MCF 10A (cell line): ENCODE measurements around the gene OR2H1. TPM values are rescaled to one million over a fixed set of nuclear protein-coding genes. Genes with fewer than 3 reads are reported as not detected.
"Not testable (repeated sequence)": the region's sequence is repeated elsewhere in the genome, so short reads cannot be mapped to it uniquely, and the experiment has no call there.

Source experiments
- BruUV-seq: library from RNA; stranded (reverse); fragments of 400-500 nt; replicated peaks from 2 replicates; lab custom pipeline; 2021; lab: Mats Ljungman, UMichigan
- CTCF ChIA-PET: fragments of 300-600 bp; sonication (Branson Sonifier 250); formaldehyde crosslinking; extraction: SDS; loops from one replicate; lab custom pipeline; 2021; ENCODE audit warnings: antibody characterized with exemption, inconsistent platforms; lab: Yijun Ruan, JAX
- POLR2A ChIA-PET: fragments of 300-600, 350-650 bp; sonication (Branson Sonifier 250); formaldehyde crosslinking; extraction: SDS; loops from one replicate; lab custom pipeline; 2020; ENCODE audit warnings: antibody characterized with exemption, inconsistent platforms; lab: Yijun Ruan, JAX
- DNase-seq: peaks from one replicate; pipeline ENCODE4 v3.0.0-alpha.2; 2018; ENCODE audit not compliant: unreplicated experiment
- H3K27ac Mint-ChIP-seq: one replicate; pipeline ENCODE4 v1.8.0; 2022; ENCODE audit warnings: mild to moderate bottlenecking, low read depth, mixed read lengths; ENCODE audit not compliant: unreplicated experiment
- H3K27me3 Mint-ChIP-seq: one replicate; pipeline ENCODE4 v1.8.0; 2022; ENCODE audit warnings: mixed read lengths; ENCODE audit not compliant: insufficient read depth, unreplicated experiment
- H3K36me3 Mint-ChIP-seq: one replicate; pipeline ENCODE4 v1.8.0; 2022; ENCODE audit warnings: mild to moderate bottlenecking, moderate library complexity, mixed read lengths; ENCODE audit not compliant: insufficient read depth, unreplicated experiment
- H3K4me1 Mint-ChIP-seq: one replicate; pipeline ENCODE4 v1.8.0; 2022; ENCODE audit warnings: mixed read lengths; ENCODE audit not compliant: insufficient read depth, unreplicated experiment
- H3K4me3 Mint-ChIP-seq: one replicate; pipeline ENCODE4 v1.8.0; 2022; ENCODE audit warnings: mild to moderate bottlenecking, moderate library complexity, mixed read lengths; ENCODE audit not compliant: unreplicated experiment
- H3K9me3 Mint-ChIP-seq: one replicate; pipeline ENCODE4 v1.8.0; 2022; ENCODE audit warnings: mixed read lengths; ENCODE audit not compliant: unreplicated experiment
- intact Hi-C: fragments of 100-400 bp; cut with micrococcal nuclease; formaldehyde crosslinking; loops from 2 replicates; pipeline ENCODE4 v1.14.1; 2022
- total RNA-seq: library from RNA; stranded (reverse); gene quantifications from 2 replicates; pipeline ENCODE4 v1.2.3, GENCODE V29; 2022
- TF ChIP-seq, protein P1 (sequence below): fragments of 200-600 bp; IDR thresholded peaks from one replicate; pipeline ENCODE4 v1.8.0; 2022; ENCODE audit warnings: antibody characterized with exemption, mild to moderate bottlenecking; ENCODE audit not compliant: unreplicated experiment

OR2H1 gene
- total RNA-seq, 1 experiment from 2014 or later: not detected

DNA sequence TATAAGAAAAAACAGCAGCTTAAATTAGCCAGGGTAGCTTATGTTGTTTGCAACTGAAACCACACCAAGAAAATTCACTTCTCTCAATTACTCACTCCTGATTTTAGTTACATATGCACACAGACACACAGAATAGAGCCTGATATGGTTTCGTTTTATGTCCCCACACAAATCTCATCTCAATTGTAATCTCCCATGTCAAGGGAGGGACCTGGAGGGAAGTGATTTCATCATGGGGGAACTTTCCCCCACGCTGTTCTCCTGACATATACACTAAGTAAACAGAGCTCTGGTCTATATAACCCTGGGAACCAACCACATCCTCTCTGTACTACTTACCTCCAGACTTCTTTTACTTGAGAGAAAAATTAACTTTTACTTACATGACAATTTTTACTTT, 32.4 kb upstream of the OR2H1 start:
- Mint-ChIP-seq H3K36me3 (no peaks in the 10 kb centered on the region), H3K27ac (no peak overlapping the region), H3K27me3 (peaks cover 87% of the 10 kb centered on the region), H3K9me3 (no peaks in the 10 kb centered on the region), H3K4me1 (no peaks in the 10 kb centered on the region), H3K4me3 (no peak overlapping the region)
- TF ChIP-seq, protein P1, sequence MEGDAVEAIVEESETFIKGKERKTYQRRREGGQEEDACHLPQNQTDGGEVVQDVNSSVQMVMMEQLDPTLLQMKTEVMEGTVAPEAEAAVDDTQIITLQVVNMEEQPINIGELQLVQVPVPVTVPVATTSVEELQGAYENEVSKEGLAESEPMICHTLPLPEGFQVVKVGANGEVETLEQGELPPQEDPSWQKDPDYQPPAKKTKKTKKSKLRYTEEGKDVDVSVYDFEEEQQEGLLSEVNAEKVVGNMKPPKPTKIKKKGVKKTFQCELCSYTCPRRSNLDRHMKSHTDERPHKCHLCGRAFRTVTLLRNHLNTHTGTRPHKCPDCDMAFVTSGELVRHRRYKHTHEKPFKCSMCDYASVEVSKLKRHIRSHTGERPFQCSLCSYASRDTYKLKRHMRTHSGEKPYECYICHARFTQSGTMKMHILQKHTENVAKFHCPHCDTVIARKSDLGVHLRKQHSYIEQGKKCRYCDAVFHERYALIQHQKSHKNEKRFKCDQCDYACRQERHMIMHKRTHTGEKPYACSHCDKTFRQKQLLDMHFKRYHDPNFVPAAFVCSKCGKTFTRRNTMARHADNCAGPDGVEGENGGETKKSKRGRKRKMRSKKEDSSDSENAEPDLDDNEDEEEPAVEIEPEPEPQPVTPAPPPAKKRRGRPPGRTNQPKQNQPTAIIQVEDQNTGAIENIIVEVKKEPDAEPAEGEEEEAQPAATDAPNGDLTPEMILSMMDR: no peak
- POLR2A ChIA-PET: interaction anchor here (1.1 kb wide), 1 partner anchor 8 kb away, joined by 3 read pairs; no protein-coding TSS in a partner anchor
- CTCF ChIA-PET: interaction anchor here (0.6 kb wide), 1 partner anchor 165 kb away, joined by 3 read pairs; no protein-coding TSS in a partner anchor
- intact Hi-C loops: no loop called here
- DNase-seq: no peak
- no TSS peak for BruUV-seq

DNA sequence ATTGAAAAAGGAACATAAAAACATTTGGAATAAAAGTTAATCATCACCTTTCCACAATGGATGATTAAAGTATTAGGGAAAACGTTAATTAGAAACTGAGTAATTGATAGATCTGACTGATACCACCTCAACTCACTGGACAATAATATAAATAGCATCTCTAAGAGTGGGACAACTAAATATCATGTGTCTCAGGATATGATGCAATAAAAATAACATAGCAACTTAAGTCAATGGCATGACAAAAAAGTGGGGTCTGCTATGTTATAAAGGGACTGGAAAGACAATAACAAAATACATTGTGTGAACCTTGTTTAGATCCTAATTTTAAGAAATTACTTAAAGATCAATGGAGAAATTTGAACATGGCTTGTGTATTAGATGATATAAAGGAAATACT, 31.9 kb upstream of the OR2H1 start:
- POLR2A ChIA-PET: interaction anchor here (1.1 kb wide), 1 partner anchor 9 kb away, joined by 3 read pairs; no protein-coding TSS in a partner anchor
- no TSS peak for BruUV-seq
- DNase-seq: no peak
- Mint-ChIP-seq H3K4me1 (no peaks in the 10 kb centered on the region), H3K27me3 (peaks cover 92% of the 10 kb centered on the region), H3K9me3 (no peaks in the 10 kb centered on the region), H3K36me3 (no peaks in the 10 kb centered on the region), H3K27ac (no peak overlapping the region), H3K4me3 (no peak overlapping the region)
- CTCF ChIA-PET: interaction anchor here (0.6 kb wide), 1 partner anchor 164 kb away, joined by 3 read pairs; no protein-coding TSS in a partner anchor
- intact Hi-C loops: no loop called here
- TF ChIP-seq, protein P1: no peak

DNA sequence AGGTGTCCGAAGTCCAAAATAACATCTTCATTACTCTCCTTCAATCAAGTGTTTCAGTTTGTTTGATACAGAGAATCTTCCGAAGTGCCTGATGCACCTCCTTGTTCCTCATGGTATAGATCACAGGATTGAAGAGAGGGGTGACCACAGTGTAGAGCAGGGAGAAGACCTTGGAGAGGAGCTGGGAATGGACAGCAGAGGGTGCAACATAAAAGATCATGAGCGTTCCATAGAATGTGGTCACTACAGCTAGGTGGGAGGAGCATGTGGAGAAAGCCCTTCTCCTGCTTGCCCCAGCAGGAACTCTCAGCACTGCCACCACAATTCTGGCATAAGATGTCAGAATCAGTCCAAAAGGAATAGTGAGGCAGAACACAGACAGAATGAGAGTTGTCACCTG, 30.3 kb upstream of the OR2H1 start:
- Mint-ChIP-seq H3K4me3 (no peak overlapping the region), H3K27me3 (peaks cover 87% of the 10 kb centered on the region), H3K4me1 (no peaks in the 10 kb centered on the region), H3K27ac (no peak overlapping the region), H3K36me3 (no peaks in the 10 kb centered on the region), H3K9me3 (no peaks in the 10 kb centered on the region)
- POLR2A ChIA-PET: no interaction called here
- peak; percentile 5 for DNase-seq
- TF ChIP-seq, protein P1: no peak
- CTCF ChIA-PET: no interaction called here
- intact Hi-C loops: no loop called here
- no TSS peak for BruUV-seq

DNA sequence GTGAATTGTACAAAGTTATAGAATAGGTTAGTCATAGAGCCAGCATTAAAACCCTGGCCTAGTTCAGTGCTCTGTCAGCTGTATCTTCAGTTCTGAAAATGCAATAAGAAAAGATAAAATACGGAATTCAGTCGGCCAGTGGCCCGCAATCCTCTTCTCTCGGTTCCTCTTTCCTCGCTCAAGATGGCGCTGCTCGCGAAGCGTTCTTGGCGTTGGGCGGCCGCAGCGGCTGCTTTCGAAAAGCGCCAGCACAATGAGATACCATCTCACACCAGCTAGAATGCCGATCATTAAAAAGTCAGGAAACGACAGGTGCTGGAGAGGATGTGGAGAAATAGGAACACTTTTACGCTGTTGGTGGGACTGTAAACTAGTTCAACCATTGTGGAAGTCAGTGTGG, 20.2 kb upstream of the OR2H1 start:
- H3K9me3 Mint-ChIP-seq, H3K27ac Mint-ChIP-seq, H3K36me3 Mint-ChIP-seq, DNase-seq, H3K4me1 Mint-ChIP-seq, H3K4me3 Mint-ChIP-seq, intact Hi-C loops, POLR2A ChIA-PET, BruUV-seq: not testable (repeated sequence)
- CTCF ChIA-PET: interaction anchor here (0.6 kb wide), 1 partner anchor 421 kb away, joined by 3 read pairs; no protein-coding TSS in a partner anchor
- peaks cover 75% of the 10 kb centered on the region for H3K27me3 Mint-ChIP-seq
